ENCODE measurements around the gene CCDC187. TPM values are rescaled to one million over a fixed set of nuclear protein-coding genes. Genes with fewer than 3 reads are reported as not detected.

The CCDC187 gene
- total and polyA plus RNA-seq, 2 of the 4 experiments (the other 2 are of a cell fraction): not detected

DNA sequence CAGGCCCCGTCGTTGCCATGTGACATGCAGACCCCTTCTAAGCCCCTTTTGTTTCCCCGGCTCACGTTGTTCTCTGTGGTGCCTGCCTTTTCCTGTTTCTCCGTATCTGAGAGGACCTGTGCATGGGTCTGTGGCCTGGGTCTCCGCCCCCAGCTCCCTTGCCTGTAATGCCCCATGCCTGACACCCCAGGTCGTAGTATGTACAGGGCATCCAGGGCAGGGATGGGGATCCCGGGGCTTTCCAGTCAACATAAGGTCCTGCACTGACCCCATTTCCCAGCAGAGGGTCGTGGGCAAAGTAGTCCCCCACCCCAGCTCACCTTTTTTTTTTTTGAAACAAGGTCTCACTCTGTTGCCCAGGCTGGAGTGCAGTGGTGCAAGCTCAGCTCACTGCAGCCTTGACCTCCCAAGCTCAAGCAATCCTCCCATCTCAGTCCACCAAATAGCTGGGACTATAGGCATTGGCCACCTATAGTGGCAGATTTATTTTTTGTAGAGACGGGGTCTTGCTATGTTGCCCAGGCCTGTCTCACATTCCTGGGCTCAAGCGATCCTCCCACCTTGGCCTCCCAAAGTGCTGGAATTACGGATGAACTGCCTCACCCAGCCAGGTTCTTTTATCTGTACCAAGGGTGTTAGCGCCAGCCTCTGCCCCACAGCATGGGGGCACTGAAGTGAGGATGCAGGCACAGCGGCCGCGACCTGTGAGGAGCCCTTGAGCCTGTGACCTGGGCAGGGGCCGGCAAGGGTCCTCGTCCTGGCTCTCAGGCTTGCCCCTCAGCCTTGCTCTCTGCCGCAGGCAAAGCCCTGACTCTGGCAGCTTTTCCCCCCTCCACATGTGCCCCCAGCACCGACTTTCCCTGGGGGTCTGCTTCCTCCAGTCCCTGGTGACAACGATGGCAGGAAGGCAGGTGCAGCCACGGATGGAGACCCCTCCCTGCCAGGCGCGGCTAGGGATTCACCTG lies 39.2 kb downstream of the CCDC187 start (continued):
- TF ChIP-seq, protein P1, sequence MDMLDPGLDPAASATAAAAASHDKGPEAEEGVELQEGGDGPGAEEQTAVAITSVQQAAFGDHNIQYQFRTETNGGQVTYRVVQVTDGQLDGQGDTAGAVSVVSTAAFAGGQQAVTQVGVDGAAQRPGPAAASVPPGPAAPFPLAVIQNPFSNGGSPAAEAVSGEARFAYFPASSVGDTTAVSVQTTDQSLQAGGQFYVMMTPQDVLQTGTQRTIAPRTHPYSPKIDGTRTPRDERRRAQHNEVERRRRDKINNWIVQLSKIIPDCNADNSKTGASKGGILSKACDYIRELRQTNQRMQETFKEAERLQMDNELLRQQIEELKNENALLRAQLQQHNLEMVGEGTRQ (IDR thresholded peaks at IDR 0.05; ENCODE audit: low read depth, low read length): no peak
- no peak for TF ChIP-seq BHLHE40 (IDR thresholded peaks at IDR 0.05; ENCODE audit: low read depth, low read length)
- no peak for TF ChIP-seq NFE2L2 (IDR thresholded peaks at IDR 0.05; ENCODE audit: low read depth, low read length)
- TF ChIP-seq MAZ (IDR thresholded peaks at IDR 0.05; ENCODE audit: borderline replicate concordance, low read depth, low read length): no peak
- TF ChIP-seq CHD1 (IDR thresholded peaks at IDR 0.05; ENCODE audit: low read depth, low read length): no peak
